H1 (cell line): Measurements from ENCODE around the gene UBE2G2. TPM values are rescaled to one million over a fixed set of nuclear protein-coding genes. Genes with fewer than 3 reads are reported as not detected.

Source experiments
- CTCF ChIA-PET: fragments of 300-600 bp; sonication (Branson Sonifier 250); formaldehyde crosslinking; loops from one replicate; lab custom pipeline; 2021; ENCODE audit not compliant: partially characterized antibody; lab: Charles Lee
- POLR2A ChIA-PET: fragments of 300-600 bp; sonication (Branson Sonifier 250); formaldehyde crosslinking; loops from one replicate; lab custom pipeline; 2021; ENCODE audit warnings: inconsistent platforms; ENCODE audit not compliant: partially characterized antibody; lab: Charles Lee
- DNase-seq, 2 experiments: peaks; one replicate each; pipeline versions ENCODE4 v3.0.0 to v3.0.0-alpha.2; 2010 to 2022; ENCODE audit warnings: low spot score in 2 of 2, low read depth in 1 of 2, mixed read lengths in 1 of 2
- FAIRE-seq: peaks from 2 replicates; lab custom pipeline; 2011; peaks lifted over from hg19 to GRCh38; lab: Jason Lieb, UNC
- H2AFZ ChIP-seq: 2 replicates; pipeline ENCODE4 v1.8.1; 2012; ENCODE audit warnings: low read length, inconsistent platforms
- H2AK5ac ChIP-seq: 2 replicates; pipeline ENCODE4 v1.6.1; 2013; ENCODE audit warnings: low read depth, low read length
- H2BK120ac ChIP-seq: replicated peaks from 2 replicates; pipeline ENCODE3; 2013; ENCODE audit warnings: low read depth, low read length, inconsistent platforms
- H2BK12ac ChIP-seq: 2 replicates; pipeline ENCODE4 v1.6.1; 2013; ENCODE audit warnings: low read depth, low read length
- H2BK15ac ChIP-seq: 2 replicates; pipeline ENCODE4 v1.6.1; 2013; ENCODE audit warnings: low read length
- H2BK20ac ChIP-seq: 2 replicates; pipeline ENCODE4 v1.6.1; 2013; ENCODE audit warnings: low read length
- H2BK5ac ChIP-seq: 2 replicates; pipeline ENCODE4 v1.6.1; 2013; ENCODE audit warnings: low read depth, low read length
- H3K14ac ChIP-seq: 2 replicates; pipeline ENCODE4 v1.6.1; 2013; ENCODE audit warnings: inconsistent platforms; ENCODE audit not compliant: insufficient read length
- H3K18ac ChIP-seq: 2 replicates; pipeline ENCODE4 v1.6.1; 2013; ENCODE audit warnings: low read length; ENCODE audit errors: extremely low read depth
- H3K23ac ChIP-seq: 2 replicates; pipeline ENCODE4 v1.6.1; 2013; ENCODE audit warnings: inconsistent platforms; ENCODE audit not compliant: insufficient read length
- H3K23me2 ChIP-seq: 2 replicates; pipeline ENCODE4 v1.6.1; 2013; ENCODE audit warnings: low read depth, low read length
- H3K27ac ChIP-seq: 2 replicates; pipeline ENCODE4 v1.6.1; 2011; ENCODE audit warnings: low read depth, low read length, inconsistent platforms
- H3K27me3 ChIP-seq, 4 experiments: replicated peaks in 1 of 4; 1 replicate in 1 of 4; 2 replicates in 3 of 4; pipeline versions ENCODE4 v1.6.1 to v1.8.1; 2011 to 2013; ENCODE audit warnings: low read length in 3 of 4, mild to moderate bottlenecking in 3 of 4, inconsistent platforms in 2 of 4, mixed read lengths in 2 of 4, moderate library complexity in 1 of 4; ENCODE audit not compliant: control insufficient read depth in 3 of 4, insufficient read depth in 3 of 4; ENCODE audit errors: extremely low read depth in 1 of 4
- H3K36me3 ChIP-seq, 4 experiments: 2 replicates each; pipeline versions ENCODE4 v1.6.1 to v1.8.1; 2011 to 2013; ENCODE audit warnings: mild to moderate bottlenecking in 4 of 4, low read length in 3 of 4, moderate library complexity in 2 of 4, control low read depth in 1 of 4, inconsistent platforms in 1 of 4; ENCODE audit not compliant: insufficient read depth in 4 of 4, control insufficient read depth in 2 of 4
- H3K4ac ChIP-seq: replicated peaks from 2 replicates; pipeline ENCODE3; 2013; ENCODE audit warnings: low read length, low read depth, mixed read lengths, inconsistent platforms; ENCODE audit not compliant: insufficient read length
- H3K4me1 ChIP-seq, 4 experiments: replicated peaks in 1 of 4; 1 replicate in 1 of 4; 2 replicates in 3 of 4; pipeline versions ENCODE4 v1.6.1 to v1.8.1; 2011 to 2013; ENCODE audit warnings: low read length in 3 of 4, inconsistent platforms in 2 of 4, mixed read lengths in 1 of 4; ENCODE audit not compliant: insufficient read depth in 4 of 4, control insufficient read depth in 3 of 4
- H3K4me2 ChIP-seq, 2 experiments: 2 replicates each; pipeline versions ENCODE4 v1.6.1 to v1.8.1; 2011 to 2013; ENCODE audit warnings: low read depth in 2 of 2, low read length in 2 of 2, control low read depth in 1 of 2, inconsistent platforms in 1 of 2, mild to moderate bottlenecking in 1 of 2; ENCODE audit not compliant: insufficient read depth in 1 of 2
- H3K4me3 ChIP-seq, 4 experiments: fragments of 200-600, 300-600 bp in 1 of 4; sonication (generic), shearing (Covaris generic), sonication (Bioruptor Twin) in 1 of 4; 2 replicates each; pipeline versions ENCODE4 v1.5.1 to v1.8.1; 2011 to 2016; ENCODE audit warnings: low read length in 4 of 4, low read depth in 3 of 4, control low read depth in 2 of 4, inconsistent platforms in 2 of 4, mild to moderate bottlenecking in 2 of 4, mixed read lengths in 1 of 4, moderate library complexity in 1 of 4; ENCODE audit not compliant: insufficient read depth in 2 of 4; ENCODE audit errors: extremely low read depth in 1 of 4
- H3K56ac ChIP-seq: replicated peaks from 2 replicates; pipeline ENCODE3; 2013; ENCODE audit warnings: low read depth, mild to moderate bottlenecking, mixed read lengths, low read length, inconsistent platforms; ENCODE audit not compliant: insufficient read length
- H3K79me1 ChIP-seq: 2 replicates; pipeline ENCODE4 v1.6.1; 2013; ENCODE audit warnings: low read depth, low read length, control low read depth
- H3K79me2 ChIP-seq, 2 experiments: 2 replicates each; pipeline versions ENCODE4 v1.6.1 to v1.8.1; 2012 to 2013; ENCODE audit warnings: low read length in 2 of 2, mild to moderate bottlenecking in 2 of 2, inconsistent platforms in 1 of 2; ENCODE audit not compliant: insufficient read depth in 2 of 2, control insufficient read depth in 1 of 2
- H3K9ac ChIP-seq, 4 experiments: replicated peaks in 1 of 4; 1 replicate in 1 of 4; 2 replicates in 3 of 4; pipeline versions ENCODE4 v1.6.1 to v1.8.1; 2011 to 2013; ENCODE audit warnings: low read depth in 3 of 4, low read length in 3 of 4, control low read depth in 2 of 4, mild to moderate bottlenecking in 2 of 4, moderate library complexity in 2 of 4, inconsistent platforms in 1 of 4; ENCODE audit errors: extremely low read depth in 1 of 4
- H3K9me3 ChIP-seq, 2 experiments: 2 replicates each; pipeline versions ENCODE4 v1.6.1 to v1.8.1; 2012 to 2013; ENCODE audit warnings: mild to moderate bottlenecking in 2 of 2, moderate library complexity in 2 of 2, control low read depth in 1 of 2, inconsistent platforms in 1 of 2, low read depth in 1 of 2, low read length in 1 of 2, mixed read lengths in 1 of 2; ENCODE audit not compliant: insufficient read depth in 2 of 2
- H4K20me1 ChIP-seq, 2 experiments: replicated peaks in 1 of 2; 2 replicates each; pipeline versions ENCODE3 to v1.8.1; 2011 to 2013; ENCODE audit warnings: inconsistent platforms in 2 of 2, low read length in 2 of 2, mild to moderate bottlenecking in 1 of 2; ENCODE audit not compliant: insufficient read depth in 2 of 2, control insufficient read depth in 1 of 2
- H4K5ac ChIP-seq: 2 replicates; pipeline ENCODE4 v1.6.1; 2013; ENCODE audit warnings: low read length, low read depth, mixed read lengths, inconsistent platforms; ENCODE audit not compliant: insufficient read length
- H4K8ac ChIP-seq: 2 replicates; pipeline ENCODE4 v1.8.0; 2013; ENCODE audit warnings: mild to moderate bottlenecking, moderate library complexity, low read length, inconsistent platforms; ENCODE audit not compliant: insufficient read depth; ENCODE audit errors: extremely low read depth
- H4K91ac ChIP-seq: replicated peaks from 2 replicates; pipeline ENCODE3; 2013; ENCODE audit warnings: low read length, mixed read lengths, inconsistent platforms; ENCODE audit not compliant: insufficient read length
- CTBP2 ChIP-seq: IDR thresholded peaks from 2 replicates; pipeline ENCODE4 v1.7.0; 2011; ENCODE audit warnings: borderline replicate concordance, mild to moderate bottlenecking, moderate library complexity, mixed read lengths, low read length; ENCODE audit not compliant: insufficient read depth, insufficient read length
- HDAC2 ChIP-seq, 2 experiments: fragments of 300-600 bp in 1 of 2; sonication (generic) in 1 of 2; IDR thresholded peaks; 2 replicates each; pipeline ENCODE4 v1.6.1; 2011 to 2012; ENCODE audit warnings: low read depth in 2 of 2, low read length in 2 of 2, mild to moderate bottlenecking in 2 of 2, moderate library complexity in 2 of 2, borderline replicate concordance in 1 of 2, inconsistent platforms in 1 of 2
- JUN ChIP-seq: IDR thresholded peaks from 2 replicates; pipeline ENCODE4 v1.6.1; 2011; ENCODE audit warnings: low read depth, mild to moderate bottlenecking, improper control_type of control experiment, low read length
- NANOG ChIP-seq: IDR thresholded peaks from 2 replicates; pipeline ENCODE4 v1.6.1; 2011; ENCODE audit warnings: low read length, low read depth, mild to moderate bottlenecking, inconsistent platforms; ENCODE audit not compliant: insufficient read depth, poor library complexity, severe bottlenecking
- RBBP5 ChIP-seq: IDR thresholded peaks from 2 replicates; pipeline ENCODE4 v1.7.1; 2012; ENCODE audit warnings: low read depth, mild to moderate bottlenecking, inconsistent platforms, low read length, moderate library complexity, borderline replicate concordance
- SIN3A ChIP-seq, 2 experiments: IDR thresholded peaks in 1 of 2; conservative IDR thresholded peaks in 1 of 2; 2 replicates each; pipeline ENCODE4 v1.6.1; 2011 to 2012; ENCODE audit warnings: low read length in 2 of 2, improper control_type of control experiment in 1 of 2, low read depth in 1 of 2, mild to moderate bottlenecking in 1 of 2
- SP2 ChIP-seq: IDR thresholded peaks from 2 replicates; pipeline ENCODE4 v1.6.1; 2012; ENCODE audit warnings: mild to moderate bottlenecking, low read length, inconsistent platforms
- SP4 ChIP-seq: IDR thresholded peaks from 2 replicates; pipeline ENCODE4 v1.6.1; 2012; ENCODE audit warnings: low read length, inconsistent platforms
- WGBS, 2 experiments: shearing (Covaris generic) in 1 of 2; methylation state at CpG; one replicate each; pipeline versions ENCODE4 v1.1.6 to v1.1.7; 2013 to 2015; ENCODE audit warnings: low lambda C conversion rate in 2 of 2, mixed read lengths in 2 of 2, inconsistent platforms in 1 of 2, low coverage in 1 of 2, missing lambda C conversion rate in 1 of 2; ENCODE audit not compliant: insufficient replicate concordance in 2 of 2, insufficient coverage in 1 of 2, insufficient read length in 1 of 2; ENCODE audit errors: extremely low coverage in 1 of 2, missing lambda C conversion rate in 1 of 2; 5-methylcytosine and 5-hydroxymethylcytosine counted together
- polyA plus RNA-seq, 7 experiments: library from polyadenylated mRNA; depleted of rRNA in 3 of 7; stranded (reverse) in 5 of 7; unstranded in 2 of 7; fragments of >200 nt in 5 of 7; fragments of 200-250 nt in 2 of 7; gene quantifications; 1 replicate in 5 of 7; 2 replicates in 1 of 7; 4 replicates in 1 of 7; pipeline versions ENCODE4 v1.2.1 to v1.2.3, GENCODE V29; 2011 to 2013; ENCODE audit warnings: missing spikeins in 2 of 7, mixed read lengths in 2 of 7
- total RNA-seq: library from RNA; stranded (reverse); fragmentation: NEBNext Ultra II Directional; extraction: Animal tissue kit (Norgen Biotek cat#: 25700); gene quantifications from 2 replicates; pipeline ENCODE4 v1.2.1, GENCODE V29; 2021
- TF ChIP-seq, protein P1 (sequence below): IDR thresholded peaks from 2 replicates; pipeline ENCODE4 v1.6.1; 2012; ENCODE audit warnings: inconsistent platforms

Gene UBE2G2
- total and polyA plus RNA-seq, 2 of the 8 experiments (the other 6 are each of a cell fraction or from before 2014, with no cell fraction given): 96.3 to 101 TPM

DNA sequence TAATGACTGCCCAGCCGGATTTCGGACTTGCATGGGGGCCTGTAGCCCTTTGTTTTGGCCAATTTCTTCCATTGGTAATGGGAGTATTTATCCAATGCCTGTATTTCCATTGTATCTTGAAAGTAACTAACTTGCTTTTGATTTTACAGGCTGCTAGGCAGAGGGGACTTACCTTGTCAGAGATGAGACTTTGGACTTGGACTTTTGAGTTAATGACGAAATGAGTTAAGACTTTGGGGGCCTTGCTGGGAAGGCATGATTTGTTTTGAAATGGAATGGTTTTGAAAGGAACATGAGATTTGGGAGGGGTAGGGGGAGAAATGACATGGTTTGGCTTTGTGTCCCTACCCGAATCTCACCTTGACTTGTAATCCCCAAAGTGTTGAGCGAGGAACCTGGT lies 9.6 kb downstream of the UBE2G2 start:
- no peak overlapping the region for H3K4me2 ChIP-seq
- no peak overlapping the region for H2AK5ac ChIP-seq
- H4K91ac ChIP-seq: no peak overlapping the region
- H3K23ac ChIP-seq: no peak overlapping the region
- no peak overlapping the region for H2BK5ac ChIP-seq
- H3K4me1 ChIP-seq: peaks cover 0 to 5% (median 4%) of the 10 kb centered on the region in 4 experiments; a peak in 3 of 7 replicates
- H3K14ac ChIP-seq: no peak overlapping the region
- no peak overlapping the region for H3K9ac ChIP-seq
- H3K9me3 ChIP-seq: no peaks in the 10 kb centered on the region
- peaks cover 5 to 11% of the 10 kb centered on the region in 2 experiments for H4K20me1 ChIP-seq
- H3K4ac ChIP-seq: no peak overlapping the region
- WGBS, 2 experiments: 93% methylated on average over 5 of the region's 5 CpGs; no CpG with 5 or more reads in 1 of the 2 experiments
- FAIRE-seq: no peak
- H2BK12ac ChIP-seq: no peak overlapping the region
- H2BK15ac ChIP-seq: no peak overlapping the region
- no peak for DNase-seq
- TF ChIP-seq NANOG: no peak
- TF ChIP-seq, protein P1, sequence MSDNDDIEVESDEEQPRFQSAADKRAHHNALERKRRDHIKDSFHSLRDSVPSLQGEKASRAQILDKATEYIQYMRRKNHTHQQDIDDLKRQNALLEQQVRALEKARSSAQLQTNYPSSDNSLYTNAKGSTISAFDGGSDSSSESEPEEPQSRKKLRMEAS: no peak
- no peak for TF ChIP-seq SP4
- no peak for TF ChIP-seq SP2
- TF ChIP-seq HDAC2 (IDR thresholded peaks at IDR 0.05; ENCODE audit: borderline replicate concordance in 1 of 2, low read depth in 2 of 2, low read length in 2 of 2): no peak
- TF ChIP-seq CTBP2: no peak
- no peak for TF ChIP-seq RBBP5
- no peak for TF ChIP-seq SIN3A (conservative IDR thresholded peaks at IDR 0.05 in 1 of 2, IDR thresholded peaks at IDR 0.05 in 1 of 2; ENCODE audit: low read depth in 1 of 2, low read length in 2 of 2)
- no peak for TF ChIP-seq JUN
- peaks cover 10% of the 10 kb centered on the region for H3K79me1 ChIP-seq
- no peaks in the 10 kb centered on the region for H3K23me2 ChIP-seq
- H2AFZ ChIP-seq: no peak overlapping the region
- no peak overlapping the region for H3K18ac ChIP-seq
- POLR2A ChIA-PET: interaction anchor here (0.8 kb wide), 1 partner anchor 9 kb away, joined by 3 read pairs; no protein-coding TSS in a partner anchor
- no peak overlapping the region for H3K56ac ChIP-seq
- H3K27ac ChIP-seq: no peak overlapping the region
- no peak overlapping the region for H4K8ac ChIP-seq
- no peak overlapping the region for H4K5ac ChIP-seq
- H3K79me2 ChIP-seq: peaks cover 13 to 94% of the 10 kb centered on the region in 2 experiments; a peak in 3 of 4 replicates
- peaks cover 0 to 11% (median 5%) of the 10 kb centered on the region in 4 experiments; a peak in 3 of 8 replicates for H3K36me3 ChIP-seq
- H3K27me3 ChIP-seq: no peaks in the 10 kb centered on the region
- H3K4me3 ChIP-seq: no peak overlapping the region
- H2BK120ac ChIP-seq: no peak overlapping the region
- H2BK20ac ChIP-seq: no peak overlapping the region
- CTCF ChIA-PET: interaction anchor here (0.8 to 1.5 kb wide), 4 partner anchors 8 to 282 kb away, joined by 3 to 6 read pairs (median 4); no protein-coding TSS in a partner anchor
